Ovary (tissue), 9 donors: ENCODE results near the gene HSPBP1. TPM values are rescaled to one million over a fixed set of nuclear protein-coding genes. Genes with fewer than 3 reads are reported as not detected.

Experiments
- DNase-seq, 5 donors: peaks; one replicate each; pipeline ENCODE4 v3.0.0-alpha.2; 2019 to 2020
- H3K27ac ChIP-seq, 2 donors: fragments of 200-600 bp; one replicate each; pipeline versions ENCODE4 v1.5.1 to v1.8.0; 2019 to 2022
- H3K27me3 ChIP-seq: fragments of 200-600 bp; one replicate; pipeline ENCODE4 v1.8.0; 2022
- H3K36me3 ChIP-seq: fragments of 200-600 bp; sonication (generic); one replicate; pipeline ENCODE4 v1.5.1; 2019
- H3K4me1 ChIP-seq: one replicate; pipeline ENCODE4 v1.8.1; 2013; ENCODE audit warnings: mild to moderate bottlenecking, moderate library complexity; ENCODE audit not compliant: insufficient read depth
- H3K4me3 ChIP-seq: fragments of 200-600 bp; sonication (generic); one replicate; pipeline ENCODE4 v1.5.1; 2017
- H3K9me3 ChIP-seq, 2 donors: fragments of 200-600 bp in 1 of 2; sonication (generic) in 1 of 2; one replicate each; pipeline versions ENCODE4 v1.5.1 to v1.8.1; 2013 to 2019; ENCODE audit warnings: mild to moderate bottlenecking in 1 of 2, moderate library complexity in 1 of 2
- EP300 ChIP-seq: sonication (generic); formaldehyde crosslinking; IDR thresholded peaks from one replicate; pipeline ENCODE4 v1.6.1; 2017; ENCODE audit warnings: antibody characterized with exemption
- POLR2A ChIP-seq: fragments of 450-650 bp; IDR thresholded peaks from one replicate; pipeline ENCODE4 v1.6.1; 2017; ENCODE audit warnings: antibody characterized with exemption, mild to moderate bottlenecking, moderate library complexity
- WGBS, 3 donors: extraction: QIAGEN DNeasy Blood & Tissue Kit in 1 of 3; methylation state at CpG; one replicate each; pipeline versions ENCODE4 v1.1.5 to v1.1.7; 2013 to 2017; 5-methylcytosine and 5-hydroxymethylcytosine counted together
- intact Hi-C, 4 donors: fragments of 100-400 bp; cut with DNase I; formaldehyde crosslinking; loops; one replicate each; pipeline versions ENCODE4 v1.11.0 to v1.15.1; 2022 to 2023
- polyA plus RNA-seq, 2 donors: library from polyadenylated mRNA; stranded (reverse); fragments of 200-250 nt in 1 of 2; fragments of 350-450 nt in 1 of 2; fragmentation: Illumina TruSeq in 1 of 2; extraction: RNeasy Lipid Tissue Mini Kit (QIAGEN cat#74804) in 1 of 2; gene quantifications; one replicate each; pipeline ENCODE4 v1.2.3, GENCODE V29; 2013 to 2014
- total RNA-seq, 7 donors: library from RNA; depleted of rRNA in 2 of 7; stranded (reverse); fragments of >200 nt in 2 of 7; fragmentation: NEBNext Ultra II Directional in 3 of 7; extraction: Animal tissue kit (Norgen Biotek cat#: 25700) in 3 of 7; gene quantifications; one replicate each; pipeline versions ENCODE4 v1.1.0 to v1.2.4, GENCODE V29; 2016 to 2023
- TF ChIP-seq, protein P1 (sequence below), 3 donors: fragments of 450-650 bp in 2 of 3; fragments of 200-600 bp in 1 of 3; IDR thresholded peaks; one replicate each; pipeline versions ENCODE4 v1.5.1 to v1.8.0; 2016 to 2022; ENCODE audit warnings: antibody characterized with exemption in 3 of 3, mild to moderate bottlenecking in 1 of 3
- donor health status: DM: no; HTN: no; CAD: no; lungs with moderate emphysema.
- donor health status: DM: no; HTN: no; CAD: no.
- donor health status: Bipolar disorder and iron deficiency.
- donor health status: DM: yes; HTN: yes; CAD: no.
- donor health status: DM: no; HTN: no; CAD: no.
- donor health status: DM: yes; HTN: yes; CAD: no.

Gene HSPBP1
- total and polyA plus RNA-seq, 9 donors, result 3.6 to 40.7 (median 31.8) TPM

DNA sequence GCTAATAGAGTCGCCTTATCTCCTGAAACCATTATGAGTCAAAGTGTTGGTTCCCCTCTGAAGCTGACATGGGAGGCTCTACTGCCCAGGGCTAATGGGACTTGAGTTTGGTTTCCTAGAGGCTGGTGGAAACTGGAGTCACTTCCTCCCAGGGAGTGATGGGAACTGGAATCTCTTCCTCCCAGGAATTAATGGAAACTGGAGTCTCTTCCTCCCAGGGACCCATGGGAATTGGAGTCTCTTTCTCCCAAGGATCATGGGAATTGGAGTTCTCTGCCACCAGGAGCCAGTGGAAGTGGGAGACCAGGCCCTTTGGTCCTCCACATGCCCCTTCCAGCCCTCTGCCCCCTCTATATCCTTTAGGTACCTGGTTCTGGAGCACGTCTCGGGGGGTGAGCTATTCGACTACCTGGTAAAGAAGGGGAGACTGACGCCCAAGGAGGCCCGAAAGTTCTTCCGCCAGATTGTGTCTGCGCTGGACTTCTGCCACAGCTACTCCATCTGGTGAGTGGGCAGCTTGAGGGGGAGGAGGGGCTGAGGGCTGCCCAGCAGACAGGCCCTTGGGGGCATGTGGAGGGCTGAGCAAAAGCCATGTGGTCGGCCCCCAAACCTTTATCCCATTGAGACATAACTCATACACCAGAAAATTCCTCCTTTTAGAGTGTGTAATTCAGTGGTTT lies 9.3 kb upstream of the HSPBP1 start:
- no peaks in the 10 kb centered on the region for H3K9me3 ChIP-seq
- intact Hi-C loops, result loop anchor here in 3 of 4 donors (5.0 to 10.0 kb wide), 4 partner anchors 86 to 216 kb away; partner anchors contain the start of genes IL11 (in 1 of the 3), RPL28 (in 1 of the 3) and TMEM190 (in 1 of the 3)
- 90 to 92% (median 91%) methylated on average over 9 of the region's 9 CpGs for WGBS, 3 donors
- peaks cover 2% of the 10 kb centered on the region for H3K4me1 ChIP-seq
- no peaks in the 10 kb centered on the region for H3K27me3 ChIP-seq
- no peaks in the 10 kb centered on the region for H3K36me3 ChIP-seq
- DNase-seq, result no peak
- TF ChIP-seq, protein P1, sequence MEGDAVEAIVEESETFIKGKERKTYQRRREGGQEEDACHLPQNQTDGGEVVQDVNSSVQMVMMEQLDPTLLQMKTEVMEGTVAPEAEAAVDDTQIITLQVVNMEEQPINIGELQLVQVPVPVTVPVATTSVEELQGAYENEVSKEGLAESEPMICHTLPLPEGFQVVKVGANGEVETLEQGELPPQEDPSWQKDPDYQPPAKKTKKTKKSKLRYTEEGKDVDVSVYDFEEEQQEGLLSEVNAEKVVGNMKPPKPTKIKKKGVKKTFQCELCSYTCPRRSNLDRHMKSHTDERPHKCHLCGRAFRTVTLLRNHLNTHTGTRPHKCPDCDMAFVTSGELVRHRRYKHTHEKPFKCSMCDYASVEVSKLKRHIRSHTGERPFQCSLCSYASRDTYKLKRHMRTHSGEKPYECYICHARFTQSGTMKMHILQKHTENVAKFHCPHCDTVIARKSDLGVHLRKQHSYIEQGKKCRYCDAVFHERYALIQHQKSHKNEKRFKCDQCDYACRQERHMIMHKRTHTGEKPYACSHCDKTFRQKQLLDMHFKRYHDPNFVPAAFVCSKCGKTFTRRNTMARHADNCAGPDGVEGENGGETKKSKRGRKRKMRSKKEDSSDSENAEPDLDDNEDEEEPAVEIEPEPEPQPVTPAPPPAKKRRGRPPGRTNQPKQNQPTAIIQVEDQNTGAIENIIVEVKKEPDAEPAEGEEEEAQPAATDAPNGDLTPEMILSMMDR (IDR thresholded peaks at IDR 0.05), result no peak
- TF ChIP-seq POLR2A (no peak), EP300 (no peak)
- H3K4me3 ChIP-seq, result no peak overlapping the region
- H3K27ac ChIP-seq, result no peak overlapping the region

DNA sequence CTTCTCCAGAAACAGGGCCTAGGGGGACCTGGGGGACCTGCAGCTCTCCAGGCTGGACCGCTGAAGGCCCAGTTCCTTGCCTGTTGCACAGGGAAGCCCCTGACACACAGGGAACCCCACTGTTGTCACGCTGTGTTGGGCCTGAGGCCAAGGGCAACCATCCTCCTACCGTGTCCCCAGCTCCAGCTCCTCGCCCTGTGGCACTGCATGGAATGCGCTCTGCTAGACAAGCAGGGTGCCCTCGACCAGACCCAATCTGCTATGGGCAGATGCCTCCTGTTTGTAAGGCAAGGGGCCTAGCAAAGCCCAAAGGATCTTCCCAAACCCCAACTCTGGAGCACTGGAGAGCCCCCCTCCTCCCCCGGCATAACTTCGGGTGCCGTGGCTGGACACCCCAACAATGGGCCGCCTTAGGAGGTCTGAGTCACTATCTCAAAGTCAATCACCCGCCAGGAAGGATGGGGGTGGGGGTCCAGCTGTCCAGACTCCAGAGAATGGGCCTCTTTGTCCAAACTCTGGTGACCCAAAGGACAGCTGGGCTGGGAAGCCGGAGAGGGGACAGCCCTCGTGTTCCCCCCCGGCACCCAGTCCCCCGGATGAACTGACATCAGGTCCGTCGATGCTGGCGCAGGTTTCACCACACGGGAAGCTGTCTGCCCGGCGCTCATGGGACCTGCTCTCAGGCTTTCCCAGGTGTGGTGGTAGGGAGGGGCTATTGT lies 7.6 kb upstream of the HSPBP1 start:
- Histone ChIP-seq H3K4me1 (peaks cover 2% of the 10 kb centered on the region), H3K9me3 (no peaks in the 10 kb centered on the region), H3K4me3 (no peak overlapping the region), H3K27me3 (no peaks in the 10 kb centered on the region), H3K27ac (no peak overlapping the region), H3K36me3 (no peaks in the 10 kb centered on the region)
- TF ChIP-seq POLR2A (no peak), EP300 (no peak)
- TF ChIP-seq, protein P1 (IDR thresholded peaks at IDR 0.05), result no peak
- 90 to 94% (median 92%) methylated on average over 19 to 21 of the region's 21 CpGs for WGBS, 3 donors
- no peak for DNase-seq
- intact Hi-C loops, result loop anchor here in 3 of 4 donors (5.0 to 10.0 kb wide), 4 partner anchors 87 to 217 kb away; partner anchors contain the start of genes IL11 (in 1 of the 3), RPL28 (in 1 of the 3) and TMEM190 (in 1 of the 3)

DNA sequence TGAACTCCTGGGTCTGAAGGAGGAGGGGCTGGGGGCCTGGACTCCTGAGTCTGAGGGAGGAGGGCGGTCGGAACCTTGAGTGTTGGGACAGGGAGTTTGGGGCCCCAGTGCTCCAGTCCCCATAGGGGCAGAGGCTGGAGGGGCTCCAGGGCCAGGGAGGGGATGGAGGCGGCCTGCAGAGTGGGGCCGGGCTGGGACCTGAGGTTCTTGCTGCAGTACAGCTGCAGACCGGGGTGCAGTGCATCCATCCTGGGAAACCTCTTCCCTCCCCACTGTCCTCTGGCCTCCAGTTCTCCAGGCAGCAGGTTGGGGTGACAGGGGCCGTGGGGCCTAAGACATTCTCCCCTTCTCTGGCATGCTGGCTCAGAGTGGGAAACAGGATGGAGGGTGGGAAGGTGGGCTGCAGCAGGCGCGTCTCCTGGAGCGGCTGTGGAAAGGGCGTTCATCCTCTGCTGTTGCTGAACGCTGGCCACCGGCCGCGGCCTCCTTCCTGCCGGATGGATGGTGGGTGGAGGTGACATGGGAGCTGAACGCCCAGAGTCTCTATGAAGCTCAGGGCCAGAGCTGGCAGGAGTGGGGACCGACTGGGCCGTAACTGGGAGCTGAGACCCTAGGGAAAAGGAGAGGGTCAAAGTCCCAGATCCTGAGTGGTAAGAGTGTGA lies 5.5 kb upstream of the HSPBP1 start:
- WGBS, 3 donors, result 30 to 37% (median 33%) methylated on average over 18 of the region's 18 CpGs
- H3K4me3 ChIP-seq, result no peak overlapping the region
- intact Hi-C loops, result loop anchor here in 3 of 4 donors (5.0 to 10.0 kb wide), 4 partner anchors 89 to 219 kb away; partner anchors contain the start of genes IL11 (in 1 of the 3), RPL28 (in 1 of the 3) and TMEM190 (in 1 of the 3)

More for the DNA sequence above, 5.5 kb upstream of the HSPBP1 start:
- no peaks in the 10 kb centered on the region for H3K27me3 ChIP-seq
- no peak overlapping the region for H3K27ac ChIP-seq
- no peaks in the 10 kb centered on the region for H3K9me3 ChIP-seq
- no peak for DNase-seq
- H3K36me3 ChIP-seq, result no peaks in the 10 kb centered on the region
- TF ChIP-seq, protein P1 (IDR thresholded peaks at IDR 0.05), result no peak
- TF ChIP-seq EP300, result no peak
- no peak for TF ChIP-seq POLR2A
- H3K4me1 ChIP-seq, result peaks cover 2% of the 10 kb centered on the region
